Sigmoid colon (tissue), 4 donors: ENCODE results near the gene SPATA31C1.

Experiments used
- EP300 ChIP-seq, 4 donors: sonication (generic); formaldehyde crosslinking; IDR thresholded peaks; one replicate each; pipeline ENCODE4 v1.6.1; 2017; ENCODE audit warnings: antibody characterized with exemption in 4 of 4
- TF ChIP-seq, protein P1 (sequence below), 4 experiments: fragments of 450-650 bp in 3 of 4; fragments of 200-600 bp in 1 of 4; IDR thresholded peaks; one replicate each; pipeline ENCODE4 v1.5.1; 2016 to 2019; ENCODE audit warnings: antibody characterized with exemption in 4 of 4, mild to moderate bottlenecking in 3 of 4, moderate library complexity in 2 of 4

DNA sequence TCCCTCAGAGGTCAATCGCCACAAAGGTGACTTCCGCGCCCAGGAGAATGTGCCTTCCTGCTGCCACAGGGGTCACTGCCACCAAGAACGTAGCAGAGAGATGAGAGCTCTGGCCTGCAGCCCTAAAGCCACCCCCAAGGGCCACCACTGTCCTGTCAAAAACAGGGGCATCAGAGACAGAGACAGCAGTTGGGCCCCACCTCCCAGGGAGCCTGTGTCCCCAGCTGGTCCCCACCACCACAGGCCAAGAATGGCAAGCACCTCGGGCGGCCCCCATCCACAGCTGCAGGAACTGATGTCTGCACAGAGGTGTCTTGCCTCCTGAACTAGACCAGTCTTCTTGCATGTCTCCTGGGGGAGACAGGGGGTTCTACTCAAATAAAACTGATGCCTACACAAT is 29.3 kb upstream of the SPATA31C1 start:
- TF ChIP-seq, protein P1, sequence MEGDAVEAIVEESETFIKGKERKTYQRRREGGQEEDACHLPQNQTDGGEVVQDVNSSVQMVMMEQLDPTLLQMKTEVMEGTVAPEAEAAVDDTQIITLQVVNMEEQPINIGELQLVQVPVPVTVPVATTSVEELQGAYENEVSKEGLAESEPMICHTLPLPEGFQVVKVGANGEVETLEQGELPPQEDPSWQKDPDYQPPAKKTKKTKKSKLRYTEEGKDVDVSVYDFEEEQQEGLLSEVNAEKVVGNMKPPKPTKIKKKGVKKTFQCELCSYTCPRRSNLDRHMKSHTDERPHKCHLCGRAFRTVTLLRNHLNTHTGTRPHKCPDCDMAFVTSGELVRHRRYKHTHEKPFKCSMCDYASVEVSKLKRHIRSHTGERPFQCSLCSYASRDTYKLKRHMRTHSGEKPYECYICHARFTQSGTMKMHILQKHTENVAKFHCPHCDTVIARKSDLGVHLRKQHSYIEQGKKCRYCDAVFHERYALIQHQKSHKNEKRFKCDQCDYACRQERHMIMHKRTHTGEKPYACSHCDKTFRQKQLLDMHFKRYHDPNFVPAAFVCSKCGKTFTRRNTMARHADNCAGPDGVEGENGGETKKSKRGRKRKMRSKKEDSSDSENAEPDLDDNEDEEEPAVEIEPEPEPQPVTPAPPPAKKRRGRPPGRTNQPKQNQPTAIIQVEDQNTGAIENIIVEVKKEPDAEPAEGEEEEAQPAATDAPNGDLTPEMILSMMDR (IDR thresholded peaks at IDR 0.05), result no peak
- no peak for TF ChIP-seq EP300 (IDR thresholded peaks at IDR 0.05)
